Caco-2 (cell line): ENCODE measurements around the gene TOMM20. TPM values are rescaled to one million over a fixed set of nuclear protein-coding genes. Genes with fewer than 3 reads are reported as not detected.

Experiments
- BruUV-seq: library from RNA; stranded (reverse); fragments of 400-500 nt; replicated peaks from 2 replicates; lab custom pipeline; 2021; lab: Mats Ljungman, UMichigan
- CTCF ChIA-PET: fragments of 300-600 bp; sonication (Branson Sonifier 250); formaldehyde crosslinking; loops from one replicate; lab custom pipeline; 2022; ENCODE audit warnings: antibody characterized with exemption; lab: Charles Lee
- POLR2A ChIA-PET: fragments of 300-600 bp; sonication (Branson Sonifier 250); formaldehyde crosslinking; loops from one replicate; lab custom pipeline; 2022; ENCODE audit warnings: antibody characterized with exemption; lab: Charles Lee
- DNase-seq, 2 experiments: peaks; one replicate each; pipeline versions ENCODE4 v3.0.0 to v3.0.0-alpha.2; 2020 to 2022
- H3K27me3 ChIP-seq: replicated peaks from 2 replicates; pipeline ENCODE4 v1.6.0; 2011; ENCODE audit warnings: low read length; ENCODE audit not compliant: control insufficient read depth, insufficient read depth
- H3K36me3 ChIP-seq: 2 replicates; pipeline ENCODE4 v1.5.1; 2011; ENCODE audit warnings: low read length; ENCODE audit not compliant: control insufficient read depth, insufficient read depth
- H3K4me1 ChIP-seq: fragments of 250-450 bp; sonication (Bioruptor Pico); 2 replicates; pipeline ENCODE4 v1.5.1; 2020; ENCODE audit warnings: mild to moderate bottlenecking
- H3K4me3 ChIP-seq: 2 replicates; pipeline ENCODE4 v1.5.1; 2011; ENCODE audit warnings: low read depth, mild to moderate bottlenecking, control low read depth, low read length
- H3K9me3 ChIP-seq: fragments of 250-450 bp; sonication (Bioruptor Pico); 2 replicates; pipeline ENCODE4 v1.5.1; 2020; ENCODE audit warnings: mild to moderate bottlenecking, moderate library complexity
- H3K27ac Mint-ChIP-seq: one replicate; pipeline ENCODE4 v1.8.0; 2022; ENCODE audit warnings: mixed read lengths; ENCODE audit not compliant: unreplicated experiment
- H3K27me3 Mint-ChIP-seq: one replicate; pipeline ENCODE4 v1.8.0; 2022; ENCODE audit warnings: mixed read lengths; ENCODE audit not compliant: insufficient read depth, unreplicated experiment
- H3K36me3 Mint-ChIP-seq: one replicate; pipeline ENCODE4 v1.8.0; 2022; ENCODE audit warnings: mild to moderate bottlenecking, mixed read lengths; ENCODE audit not compliant: insufficient read depth, unreplicated experiment
- H3K4me1 Mint-ChIP-seq: one replicate; pipeline ENCODE4 v1.8.0; 2022; ENCODE audit warnings: low read depth, mixed read lengths; ENCODE audit not compliant: unreplicated experiment
- H3K4me3 Mint-ChIP-seq: one replicate; pipeline ENCODE4 v1.8.0; 2022; ENCODE audit warnings: mild to moderate bottlenecking, moderate library complexity, mixed read lengths; ENCODE audit not compliant: unreplicated experiment
- H3K9me3 Mint-ChIP-seq: one replicate; pipeline ENCODE4 v1.8.0; 2022; ENCODE audit warnings: mixed read lengths; ENCODE audit not compliant: unreplicated experiment
- CTCF ChIP-seq, 2 experiments: fragments of 200-600 bp in 1 of 2; IDR thresholded peaks; 1 replicate in 1 of 2; 2 replicates in 1 of 2; pipeline versions ENCODE4 v1.5.1 to v1.8.0; 2011 to 2022; ENCODE audit warnings: antibody characterized with exemption in 1 of 2, control low read depth in 1 of 2, inconsistent platforms in 1 of 2, low read depth in 1 of 2, low read length in 1 of 2, mild to moderate bottlenecking in 1 of 2, moderate library complexity in 1 of 2; ENCODE audit not compliant: insufficient read depth in 1 of 2, severe bottlenecking in 1 of 2, unreplicated experiment in 1 of 2
- intact Hi-C: fragments of 100-400 bp; cut with micrococcal nuclease; formaldehyde crosslinking; loops from one replicate; pipeline ENCODE4 v1.10.0; 2022; ENCODE audit not compliant: unreplicated experiment
- total RNA-seq: library from RNA; stranded (reverse); gene quantifications from 2 replicates; pipeline ENCODE4 v1.2.3, GENCODE V29; 2022

The TOMM20 gene
- total RNA-seq, 1 experiment from 2014 or later = 137 TPM

- no peak overlapping the region for H3K4me3 Mint-ChIP-seq
- H3K27ac Mint-ChIP-seq = no peak overlapping the region
- Histone ChIP-seq H3K36me3 (peaks cover 4% of the 10 kb centered on the region; the same call in 1 of the 2 replicates), H3K4me3 (no peak overlapping the region), H3K27me3 (no peaks in the 10 kb centered on the region), H3K9me3 (no peaks in the 10 kb centered on the region), H3K4me1 (peaks cover 14% of the 10 kb centered on the region; the same call in 1 of the 2 replicates)
- peaks cover 12% of the 10 kb centered on the region for H3K4me1 Mint-ChIP-seq
- intact Hi-C loops = no loop called here
- no TSS peak for BruUV-seq
- no peaks in the 10 kb centered on the region for H3K9me3 Mint-ChIP-seq
- CTCF ChIA-PET = no interaction called here
- no peaks in the 10 kb centered on the region for H3K27me3 Mint-ChIP-seq
- no peak for TF ChIP-seq CTCF (IDR thresholded peaks at IDR 0.05; ENCODE audit: insufficient read depth in 1 of 2, low read depth in 1 of 2, low read length in 1 of 2, severe bottlenecking in 1 of 2, unreplicated experiment in 1 of 2)
- POLR2A ChIA-PET = no interaction called here
- DNase-seq = no peak
- peaks cover 44% of the 10 kb centered on the region for H3K36me3 Mint-ChIP-seq
Measured at GRCh38 chr1:235157150-235157549, 28.5 kb upstream of the TOMM20 start.

GRCh38 chr1:235156740-235157139 is 28.1 kb upstream of the TOMM20 start:
- no peak overlapping the region for H3K27ac Mint-ChIP-seq
- H3K27me3 Mint-ChIP-seq = no peaks in the 10 kb centered on the region
- Histone ChIP-seq H3K27me3 (no peaks in the 10 kb centered on the region), H3K9me3 (no peaks in the 10 kb centered on the region), H3K4me1 (peaks cover 12% of the 10 kb centered on the region; the same call in 1 of the 2 replicates), H3K4me3 (no peak overlapping the region), H3K36me3 (peaks cover 4% of the 10 kb centered on the region; the same call in 1 of the 2 replicates)
- no peak overlapping the region for H3K4me3 Mint-ChIP-seq
- ChIA-PET CTCF (no interaction called here), POLR2A (interaction anchor here (0.6 kb wide), 1 partner anchor 165 kb away, joined by 3 read pairs; no protein-coding TSS in a partner anchor)
- no TSS peak for BruUV-seq
- no peaks in the 10 kb centered on the region for H3K9me3 Mint-ChIP-seq
- H3K4me1 Mint-ChIP-seq = peaks cover 8% of the 10 kb centered on the region
- intact Hi-C loops = no loop called here
- H3K36me3 Mint-ChIP-seq = peaks cover 44% of the 10 kb centered on the region
- no peak for TF ChIP-seq CTCF (IDR thresholded peaks at IDR 0.05; ENCODE audit: insufficient read depth in 1 of 2, low read depth in 1 of 2, low read length in 1 of 2, severe bottlenecking in 1 of 2, unreplicated experiment in 1 of 2)
- no peak for DNase-seq

- peaks cover 6% of the 10 kb centered on the region; the same call in 1 of the 2 replicates for H3K36me3 ChIP-seq
- peak in 1 of 2 experiments; percentile 2 for TF ChIP-seq CTCF (IDR thresholded peaks at IDR 0.05; ENCODE audit: insufficient read depth in 1 of 2, low read depth in 1 of 2, low read length in 1 of 2, severe bottlenecking in 1 of 2, unreplicated experiment in 1 of 2)
Measured at GRCh38 chr1:235156265-235156664, 27.6 kb upstream of the TOMM20 start.

More at GRCh38 chr1:235156265-235156664, 27.6 kb upstream of the TOMM20 start:
- CTCF ChIA-PET = no interaction called here
- intact Hi-C loops = no loop called here
- Mint-ChIP-seq H3K27ac (no peak overlapping the region), H3K36me3 (peaks cover 46% of the 10 kb centered on the region), H3K27me3 (no peaks in the 10 kb centered on the region), H3K4me3 (no peak overlapping the region), H3K4me1 (peaks cover 5% of the 10 kb centered on the region), H3K9me3 (no peaks in the 10 kb centered on the region)
- no peak for DNase-seq
- no peaks in the 10 kb centered on the region for H3K27me3 ChIP-seq
- BruUV-seq = no TSS peak
- no peaks in the 10 kb centered on the region for H3K9me3 ChIP-seq
- POLR2A ChIA-PET = interaction anchor here (0.6 to 0.7 kb wide), 2 partner anchors 164 to 188 kb away, joined by 3 read pairs; no protein-coding TSS in a partner anchor
- peaks cover 10% of the 10 kb centered on the region; the same call in 1 of the 2 replicates for H3K4me1 ChIP-seq
- H3K4me3 ChIP-seq = no peak overlapping the region
